Measurements from ENCODE around the gene CYBA. TPM values are rescaled to one million over a fixed set of nuclear protein-coding genes. Genes with fewer than 3 reads are reported as not detected.
A peak's percentile ranks its signal among the peaks of the same experiment; 100 is the strongest.

The CYBA gene
- total and polyA plus RNA-seq, 2 of the 13 experiments (the other 11 are each of a cell fraction or from before 2014, with no cell fraction given): 196 to 250 TPM

- TF ChIP-seq JDP2 (CRISPR knock-in tag; IDR thresholded peaks at IDR 0.05; ENCODE audit: borderline replicate concordance) (no peak), ZNF496 (CRISPR knock-in tag; IDR thresholded peaks at IDR 0.05; ENCODE audit: insufficient replicate concordance) (no peak), ZNF546 (CRISPR knock-in tag; conservative IDR thresholded peaks at IDR 0.05) (no peak), SP2 (CRISPR knock-in tag; IDR thresholded peaks at IDR 0.05) (peak; percentile 44), TMF1 (CRISPR knock-in tag; IDR thresholded peaks at IDR 0.05; ENCODE audit: low read depth) (no peak; the same call in 1 of the 2 replicates), POLR2G (IDR thresholded peaks at IDR 0.05; ENCODE audit: low read depth, low read length) (peak; percentile 81), ZNF572 (CRISPR knock-in tag; IDR thresholded peaks at IDR 0.05) (peak; percentile 91; the same call in 1 of the 2 replicates), ZNF652 (CRISPR knock-in tag; IDR thresholded peaks at IDR 0.05; ENCODE audit: borderline replicate concordance, low read depth) (no peak), ZNF569 (CRISPR knock-in tag; IDR thresholded peaks at IDR 0.05; ENCODE audit: borderline replicate concordance) (no peak), KDM6A (CRISPR knock-in tag; IDR thresholded peaks at IDR 0.05; ENCODE audit: low read depth) (no peak), USF2 (IDR thresholded peaks at IDR 0.05; ENCODE audit: low read depth, low read length) (0 out of 2 replicates have a peak, but pooled peaks have one; percentile 10), USF2 (CRISPR knock-in tag; IDR thresholded peaks at IDR 0.05; ENCODE audit: borderline replicate concordance) (peak; percentile 59; the same call in 1 of the 2 replicates), NBN (conservative IDR thresholded peaks at IDR 0.05) (no peak), ZNF792 (CRISPR knock-in tag; IDR thresholded peaks at IDR 0.05) (0 out of 2 replicates have a peak, but pooled peaks have one; percentile 24), ZNF589 (CRISPR knock-in tag; conservative IDR thresholded peaks at IDR 0.05) (no peak), BRF2 (CRISPR knock-in tag; IDR thresholded peaks at IDR 0.05) (peak; percentile 6; the same call in 1 of the 2 replicates), TP53 (CRISPR knock-in tag; conservative IDR thresholded peaks at IDR 0.05) (no peak), ZSCAN30 (CRISPR knock-in tag; IDR thresholded peaks at IDR 0.05) (no peak), PLRG1 (conservative IDR thresholded peaks at IDR 0.05) (no peak), POGK (CRISPR knock-in tag; conservative IDR thresholded peaks at IDR 0.05) (peak; percentile 80), KDM3A (CRISPR knock-in tag; IDR thresholded peaks at IDR 0.05; ENCODE audit: low read depth) (0 out of 2 replicates have a peak, but pooled peaks have one; percentile 41)
- TF ChIP-seq, protein P1, sequence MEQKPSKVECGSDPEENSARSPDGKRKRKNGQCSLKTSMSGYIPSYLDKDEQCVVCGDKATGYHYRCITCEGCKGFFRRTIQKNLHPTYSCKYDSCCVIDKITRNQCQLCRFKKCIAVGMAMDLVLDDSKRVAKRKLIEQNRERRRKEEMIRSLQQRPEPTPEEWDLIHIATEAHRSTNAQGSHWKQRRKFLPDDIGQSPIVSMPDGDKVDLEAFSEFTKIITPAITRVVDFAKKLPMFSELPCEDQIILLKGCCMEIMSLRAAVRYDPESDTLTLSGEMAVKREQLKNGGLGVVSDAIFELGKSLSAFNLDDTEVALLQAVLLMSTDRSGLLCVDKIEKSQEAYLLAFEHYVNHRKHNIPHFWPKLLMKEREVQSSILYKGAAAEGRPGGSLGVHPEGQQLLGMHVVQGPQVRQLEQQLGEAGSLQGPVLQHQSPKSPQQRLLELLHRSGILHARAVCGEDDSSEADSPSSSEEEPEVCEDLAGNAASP (CRISPR knock-in tag; IDR thresholded peaks at IDR 0.05; ENCODE audit: borderline replicate concordance): no peak
- TF ChIP-seq, protein P2, sequence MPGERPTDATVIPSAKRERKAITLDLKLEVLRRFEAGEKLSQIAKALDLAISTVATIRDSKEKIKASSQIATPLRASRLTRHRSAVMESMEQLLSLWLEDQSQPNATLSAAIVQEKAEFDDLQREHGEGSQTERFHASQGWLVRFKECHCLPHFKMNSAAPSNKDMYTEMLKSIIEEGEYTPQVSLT (CRISPR knock-in tag; IDR thresholded peaks at IDR 0.05; ENCODE audit: borderline replicate concordance, low read depth): no peak
Measured at GRCh38 chr16:88650749-88651275, at the start of gene CYBA (continued).
